Epithelial cell of esophagus (primary cell): Measurements from ENCODE around the gene PDGFB.

Experiments used
- DNase-seq: peaks from one replicate; pipeline ENCODE4 v3.0.0; 2010; ENCODE audit warnings: low read depth
- H3K4me3 ChIP-seq: 2 replicates; pipeline ENCODE4 v1.5.1; 2011; ENCODE audit warnings: mild to moderate bottlenecking, low read length, control low read depth
- CTCF ChIP-seq: IDR thresholded peaks from 2 replicates; pipeline ENCODE4 v1.5.1; 2011; ENCODE audit warnings: low read depth, mild to moderate bottlenecking, low read length, control low read depth, inconsistent platforms; ENCODE audit not compliant: insufficient read depth; ENCODE audit errors: missing control alignments

Gene PDGFB

DNA sequence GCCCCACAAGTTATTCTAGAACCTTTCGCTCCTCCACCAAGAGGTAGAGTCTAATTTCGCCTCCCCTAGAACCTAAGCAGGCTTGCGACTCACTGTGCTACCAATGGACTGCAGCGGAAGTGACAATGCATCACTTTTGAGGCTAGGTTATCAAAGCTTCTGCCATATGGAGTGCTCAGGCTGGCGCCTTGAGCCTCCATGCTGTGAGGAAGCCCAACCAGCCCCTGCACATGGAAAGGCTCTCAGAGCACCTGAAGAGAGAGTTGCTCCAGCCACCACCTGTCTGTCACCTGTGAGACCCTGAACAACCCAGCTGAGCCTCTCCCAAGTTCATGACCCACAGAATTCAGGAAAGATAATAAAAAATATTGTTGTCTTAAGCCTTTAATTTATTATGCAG, 63.0 kb downstream of the PDGFB start:
- TF ChIP-seq CTCF = no peak
- no peak overlapping the region for H3K4me3 ChIP-seq

DNA sequence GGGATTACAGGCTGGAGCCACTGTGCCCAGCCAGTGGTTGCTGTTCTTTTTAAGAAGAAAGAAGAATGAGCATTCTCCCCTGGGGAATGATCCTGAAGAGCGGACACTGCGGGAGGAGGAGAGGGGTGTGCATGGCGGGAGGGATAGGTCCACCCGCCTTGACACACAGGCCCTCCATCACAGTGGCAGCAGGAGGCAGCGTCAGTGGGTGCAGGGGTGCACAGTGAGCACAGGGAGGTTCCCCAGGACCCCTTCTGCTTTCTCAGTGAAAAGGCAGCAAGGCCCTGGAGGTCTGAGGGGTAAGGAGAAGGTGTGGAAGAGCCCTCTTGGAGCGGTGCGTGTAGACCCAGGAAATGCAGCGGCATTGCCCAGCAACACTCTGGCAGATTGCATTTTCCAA, 63.4 kb downstream of the PDGFB start:
- DNase-seq = no peak
- no peak for TF ChIP-seq CTCF
- H3K4me3 ChIP-seq = no peak overlapping the region

More for the DNA sequence above, 63.0 kb downstream of the PDGFB start:
- no peak for DNase-seq

GRCh38 chr22:39179841-39180335, 64.9 kb downstream of the PDGFB start:
- TF ChIP-seq CTCF = no peak
- H3K4me3 ChIP-seq = no peak overlapping the region
- DNase-seq = no peak

GRCh38 chr22:39179401-39179827, 65.4 kb downstream of the PDGFB start:
- TF ChIP-seq CTCF = no peak
- DNase-seq = no peak
- H3K4me3 ChIP-seq = no peak overlapping the region

DNA sequence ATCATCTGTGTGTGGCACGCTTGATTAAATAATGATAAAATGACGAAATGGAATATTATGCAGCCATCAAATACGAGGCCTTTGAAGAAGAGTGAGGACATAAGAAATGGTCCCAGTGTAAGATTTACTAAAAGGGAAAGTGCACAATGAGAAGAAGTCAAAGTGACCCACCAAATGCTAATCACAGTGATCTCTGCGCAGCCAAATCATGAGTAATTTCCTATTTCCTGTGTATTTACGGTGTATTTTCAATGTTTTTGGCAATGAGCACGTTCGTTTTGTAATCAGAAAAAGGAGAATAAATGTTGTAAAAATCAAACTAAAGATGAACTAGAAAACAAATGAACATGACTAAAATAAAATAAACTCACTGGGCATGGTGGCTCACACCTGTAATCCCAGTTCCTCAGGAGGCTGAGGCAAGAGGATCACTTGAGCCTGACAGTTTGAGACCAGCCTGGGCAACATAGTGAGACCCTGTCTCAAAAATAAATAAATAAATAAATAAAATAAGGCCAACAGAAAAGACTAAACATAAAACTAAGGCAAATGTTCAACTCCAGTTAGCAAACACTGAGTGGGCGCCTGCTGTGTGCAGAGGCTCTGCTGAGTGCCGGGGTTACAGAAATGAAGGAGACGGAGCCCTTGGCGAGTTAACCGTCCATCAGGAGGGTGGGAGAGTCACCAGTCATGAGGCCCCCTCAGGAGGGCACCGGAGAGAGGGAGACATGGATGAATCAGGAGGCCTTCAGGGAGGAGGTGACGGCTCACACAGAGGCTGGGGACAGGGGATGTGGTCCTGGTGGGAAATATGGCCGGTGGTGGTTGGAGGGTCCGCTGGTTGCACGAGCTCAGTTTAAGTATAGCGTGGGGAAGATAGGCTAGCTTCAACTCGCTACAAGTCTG, 66.3 kb downstream of the PDGFB start:
- TF ChIP-seq CTCF = no peak
- no peak overlapping the region for H3K4me3 ChIP-seq
- DNase-seq = no peak

GRCh38 chr22:39177791-39178190, 67.0 kb downstream of the PDGFB start:
- DNase-seq = no peak
- H3K4me3 ChIP-seq = no peak overlapping the region
- TF ChIP-seq CTCF = no peak

DNA sequence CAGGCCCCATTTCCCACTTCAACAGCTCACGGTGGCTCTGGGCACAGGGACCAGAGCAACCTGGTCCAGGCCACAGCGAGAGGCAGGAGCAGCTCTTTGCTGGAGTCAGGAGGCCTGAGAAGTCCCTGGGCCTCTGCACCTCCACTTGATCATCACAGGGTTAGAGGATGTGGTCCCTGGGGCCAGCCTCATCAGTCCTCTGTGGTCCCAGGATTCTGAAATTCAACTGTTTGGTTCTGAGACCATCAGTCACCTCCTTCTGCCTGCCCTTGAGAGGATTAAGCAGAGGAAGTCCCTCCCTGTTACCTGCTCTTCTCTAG, 67.4 kb downstream of the PDGFB start:
- no peak for DNase-seq
- no peak overlapping the region for H3K4me3 ChIP-seq
- no peak for TF ChIP-seq CTCF
